ENCODE results near the gene COPS4.
"Not testable (repeated sequence)": the region's sequence is repeated elsewhere in the genome, so short reads cannot be mapped to it uniquely, and the experiment has no call there.

Gene COPS4

DNA sequence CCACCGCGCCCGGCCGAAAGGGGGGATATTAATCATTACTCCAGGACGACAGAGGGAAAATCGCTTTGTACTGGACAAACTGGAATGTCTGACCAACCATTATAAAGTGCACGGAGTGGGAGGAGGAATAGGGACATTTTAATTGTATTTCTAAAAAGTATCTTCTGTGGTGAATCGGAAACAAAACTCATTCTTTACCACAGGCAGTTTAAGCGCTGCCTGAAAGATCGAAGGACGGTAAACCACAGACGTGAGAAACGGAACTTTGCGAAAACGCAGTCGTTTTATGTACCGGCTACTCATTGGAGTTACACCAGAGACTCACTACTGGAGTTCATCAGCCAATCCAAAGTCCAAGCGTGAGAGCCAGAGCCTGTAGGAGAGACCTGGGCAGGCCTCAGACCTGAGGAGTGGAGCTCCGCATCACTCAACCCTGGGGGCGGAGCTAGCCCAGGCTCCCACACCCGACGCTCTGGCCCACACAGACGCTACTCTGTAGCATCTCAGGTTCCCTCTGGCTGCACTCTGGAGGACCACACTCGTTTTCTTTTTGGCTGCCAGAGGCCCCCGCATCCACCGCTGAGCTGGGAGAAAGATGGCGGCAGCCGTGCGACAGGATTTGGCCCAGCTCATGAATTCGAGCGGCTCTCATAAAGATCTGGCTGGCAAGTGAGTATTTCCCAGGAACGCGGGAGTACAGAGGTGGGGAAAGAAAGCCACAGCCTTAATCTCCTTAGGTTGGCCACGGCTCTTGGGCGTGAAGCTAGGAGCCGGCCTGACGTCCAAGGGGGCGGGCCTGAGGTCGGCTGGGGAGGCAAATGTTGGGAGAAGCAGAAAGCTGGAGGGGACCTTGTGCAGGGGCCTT, at the start of gene COPS4:
Gene COPS4, plus strand, starts transcription at position 554 of the 865 bp plus-strand sequence. Its CDS starts 42 bp downstream, at position 596.
- peak; percentile 87 for DNase-seq

DNA sequence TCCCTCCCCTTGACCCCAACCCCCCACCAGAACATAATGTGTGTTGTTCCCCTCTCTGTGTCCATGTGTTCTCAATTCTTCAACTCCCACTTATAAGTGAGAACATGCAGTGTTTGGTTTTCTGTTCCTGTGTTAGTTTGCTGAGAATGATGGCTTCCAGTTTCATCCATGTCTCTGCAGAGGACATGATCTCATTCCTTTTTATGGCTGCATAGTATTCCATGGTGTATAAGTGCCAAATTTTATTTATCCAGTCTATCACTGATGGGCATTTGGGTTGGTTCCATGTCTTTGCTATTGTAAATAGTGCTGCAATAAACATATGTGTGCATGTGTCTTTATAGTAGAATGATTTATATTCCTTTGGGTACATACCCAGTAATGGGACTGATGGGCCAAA, 47.5 kb upstream of the COPS4 start:
- not testable (repeated sequence) for DNase-seq

DNA sequence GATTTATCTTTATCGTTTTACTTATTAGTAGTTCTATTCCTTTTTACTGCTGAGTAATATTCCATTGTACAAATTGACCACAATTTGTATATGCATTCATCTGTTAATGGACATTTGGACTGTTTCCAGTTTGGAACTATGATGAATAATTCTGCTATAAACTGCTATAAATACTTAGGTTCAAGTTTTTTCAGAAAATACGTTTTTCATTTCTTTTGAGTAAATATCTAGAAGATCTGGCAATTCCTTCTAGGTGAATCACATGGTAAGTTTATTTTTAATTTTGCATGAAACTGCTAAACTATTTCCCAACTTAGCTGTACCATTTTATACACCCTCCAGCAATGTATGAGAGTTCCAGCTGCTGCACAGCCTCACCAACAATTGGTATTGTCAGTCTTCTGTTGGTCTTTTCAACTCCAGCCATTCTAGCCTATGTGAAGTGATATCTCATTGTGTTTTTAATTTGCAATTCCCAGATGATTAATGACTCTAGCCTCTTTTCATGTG, 46.6 kb upstream of the COPS4 start:
- DNase-seq = no peak

DNA sequence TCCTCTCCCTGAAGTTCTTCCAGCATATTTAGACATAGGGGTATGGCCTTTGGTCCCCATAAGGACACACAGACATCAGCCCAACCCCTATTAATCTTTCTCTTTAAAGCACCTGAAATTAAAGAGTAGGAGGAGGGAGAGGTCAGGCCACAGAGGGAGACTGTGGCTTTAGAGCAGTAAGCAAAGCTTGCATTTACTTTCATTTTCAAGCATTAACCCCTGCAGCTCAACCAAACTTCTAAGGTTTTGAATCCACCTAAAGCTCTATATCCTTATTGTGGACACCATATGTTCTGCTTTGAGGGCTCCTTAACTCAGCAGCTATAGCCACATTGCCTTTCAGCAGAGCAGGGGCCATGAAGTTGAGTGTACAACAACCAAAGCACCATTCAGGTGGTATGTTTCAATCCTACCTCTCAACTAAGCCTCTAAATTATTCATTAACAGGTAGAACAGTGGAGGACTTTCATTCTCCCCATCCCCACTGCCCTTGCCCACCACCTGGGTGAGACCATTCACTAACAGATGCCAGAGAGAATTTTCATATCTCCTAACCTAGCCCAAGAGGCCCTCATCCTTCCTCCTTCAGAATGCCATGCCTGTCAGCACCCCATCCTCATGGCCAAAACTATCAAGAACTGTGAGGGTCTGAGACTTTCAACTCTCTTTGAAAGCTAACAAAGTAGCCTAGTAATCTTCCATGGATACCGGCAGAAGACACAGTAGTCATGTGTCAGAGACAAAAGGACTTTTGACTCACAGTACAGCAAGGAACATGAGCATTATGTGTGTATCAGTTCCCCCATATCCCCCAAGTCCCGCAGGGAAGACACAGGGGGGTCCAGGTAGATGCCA, 45.2 kb upstream of the COPS4 start:
- DNase-seq = no peak

DNA sequence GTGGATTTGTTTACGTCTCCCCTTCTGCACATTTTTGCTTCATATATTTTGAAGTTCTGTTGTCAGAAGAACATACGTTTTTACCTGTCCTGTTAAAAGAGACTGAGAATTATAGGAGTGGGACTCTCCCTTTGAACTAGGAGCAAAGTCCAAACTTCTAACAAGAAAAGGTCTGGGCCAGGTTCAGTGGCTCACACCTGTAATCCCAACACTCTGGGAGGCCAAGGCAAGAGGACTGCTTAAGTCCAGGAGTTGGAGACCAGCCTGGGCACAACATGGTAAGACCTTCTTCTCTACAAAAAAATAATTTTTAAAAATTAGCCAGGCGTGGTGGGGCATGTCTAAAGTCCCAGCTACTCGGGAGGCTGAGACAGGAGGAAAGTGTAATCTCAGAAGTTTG, 40.1 kb upstream of the COPS4 start:
- no peak for DNase-seq

DNA sequence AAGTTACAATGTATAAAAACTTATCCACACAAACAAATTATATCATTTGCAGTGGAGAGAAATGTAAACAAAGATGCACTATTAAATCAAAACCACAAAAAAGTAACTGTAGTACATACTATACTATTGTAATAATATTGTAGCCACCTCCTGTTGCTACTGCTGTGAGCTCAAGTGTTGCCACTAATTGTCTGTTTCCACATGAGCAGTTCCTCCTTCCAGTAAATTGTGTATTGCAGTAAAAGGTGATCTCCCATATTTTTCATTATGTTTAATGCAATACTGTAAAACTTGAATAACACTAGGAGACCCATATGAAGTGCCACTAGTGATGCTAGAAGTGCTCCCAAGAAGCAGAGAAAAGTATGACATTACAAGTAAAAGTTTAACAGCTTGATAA, 36.1 kb upstream of the COPS4 start:
- no peak for DNase-seq

DNA sequence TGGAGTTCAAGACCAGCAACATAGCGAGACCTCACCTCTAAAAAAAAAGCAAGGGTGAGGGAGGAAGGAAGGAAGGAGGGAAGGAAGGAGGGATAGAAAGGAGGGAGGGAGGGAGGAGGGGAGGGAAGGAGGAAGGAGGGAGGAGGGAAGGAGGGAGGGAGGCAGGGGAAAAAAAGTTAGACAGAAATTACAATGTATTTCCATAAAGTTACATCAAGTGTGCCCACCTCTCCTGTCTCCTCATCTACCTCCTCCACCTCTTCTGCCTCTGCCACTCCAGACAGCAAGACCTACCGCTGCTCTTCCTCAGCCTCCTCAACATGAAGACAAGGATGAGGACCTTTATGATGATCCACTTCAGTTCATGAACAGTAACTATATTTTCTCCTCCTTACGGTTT, 32.7 kb upstream of the COPS4 start:
- DNase-seq = no peak

DNA sequence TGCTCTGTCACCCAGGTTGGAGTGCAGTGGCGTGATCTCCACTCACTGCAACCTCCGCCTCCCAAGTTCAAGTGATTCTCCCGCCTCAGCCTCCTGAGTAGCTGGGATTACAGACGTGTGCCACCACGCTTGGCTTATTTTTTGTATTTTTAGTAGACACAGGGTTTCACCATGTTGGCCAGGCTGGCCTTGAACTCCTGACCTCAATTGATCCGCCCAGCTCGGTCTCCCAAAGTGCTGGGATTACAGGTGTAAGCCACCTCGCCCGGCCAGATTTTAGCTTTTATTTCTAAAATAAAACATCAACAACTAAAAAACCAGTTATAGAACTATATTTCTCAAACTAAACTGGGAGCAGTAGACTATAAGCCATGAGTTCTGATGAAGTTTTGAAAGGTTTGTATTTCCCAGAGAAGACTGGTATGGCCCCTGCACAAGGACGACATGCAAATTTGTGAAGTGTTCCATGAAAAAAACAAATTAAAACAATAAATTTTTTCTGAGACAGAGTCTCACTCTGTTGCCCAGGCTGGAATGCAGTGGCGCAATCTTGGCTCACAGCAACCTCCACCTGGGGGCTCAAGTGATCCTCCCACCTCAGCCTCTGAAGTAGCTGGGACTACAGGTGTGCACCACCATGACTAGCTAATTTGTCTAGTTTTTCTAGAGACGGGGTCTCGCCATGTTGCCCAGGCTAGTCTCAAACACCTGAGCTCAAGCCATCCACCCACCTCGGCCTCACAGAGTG, 31.8 kb upstream of the COPS4 start:
- DNase-seq = not testable (repeated sequence)

DNA sequence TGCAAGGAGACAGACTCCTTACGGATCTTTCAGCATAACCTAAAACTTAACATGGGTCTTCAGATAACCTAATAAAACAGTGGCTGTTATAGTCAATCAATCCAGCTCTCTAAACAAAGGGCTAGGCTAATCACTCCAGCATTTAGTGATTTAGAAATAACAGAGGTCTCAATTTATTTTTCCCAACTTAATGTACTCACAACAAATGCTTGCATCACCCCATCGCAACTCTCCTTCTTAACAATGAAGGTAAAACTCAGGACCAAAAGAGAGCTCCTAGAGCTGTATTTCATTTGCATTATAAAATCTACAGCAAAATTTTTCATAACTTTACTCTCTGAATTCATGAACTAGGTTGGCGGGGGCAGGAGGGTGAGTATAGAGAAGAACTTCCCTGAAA, 25.5 kb upstream of the COPS4 start:
- DNase-seq = no peak

DNA sequence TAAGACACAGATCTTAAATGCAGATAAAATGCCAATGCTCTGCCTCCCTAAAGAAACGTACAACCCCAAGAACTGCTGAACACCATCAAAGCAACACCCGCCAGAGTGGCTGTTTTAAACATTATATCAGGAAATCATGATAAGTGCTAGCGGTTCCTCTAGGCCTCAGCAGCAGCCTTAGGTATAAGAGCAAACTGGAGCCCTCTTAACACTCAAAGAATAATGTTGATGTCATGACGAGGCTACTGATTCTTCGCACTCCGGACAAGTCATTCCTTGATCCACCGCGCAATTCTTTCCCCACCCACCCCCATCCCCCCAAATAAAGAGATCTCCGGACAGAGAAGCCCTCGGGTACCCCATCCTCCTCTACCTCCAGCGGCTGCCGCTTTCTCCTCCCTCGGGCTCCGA, 24.9 kb upstream of the COPS4 start:
- DNase-seq = no peak

DNA sequence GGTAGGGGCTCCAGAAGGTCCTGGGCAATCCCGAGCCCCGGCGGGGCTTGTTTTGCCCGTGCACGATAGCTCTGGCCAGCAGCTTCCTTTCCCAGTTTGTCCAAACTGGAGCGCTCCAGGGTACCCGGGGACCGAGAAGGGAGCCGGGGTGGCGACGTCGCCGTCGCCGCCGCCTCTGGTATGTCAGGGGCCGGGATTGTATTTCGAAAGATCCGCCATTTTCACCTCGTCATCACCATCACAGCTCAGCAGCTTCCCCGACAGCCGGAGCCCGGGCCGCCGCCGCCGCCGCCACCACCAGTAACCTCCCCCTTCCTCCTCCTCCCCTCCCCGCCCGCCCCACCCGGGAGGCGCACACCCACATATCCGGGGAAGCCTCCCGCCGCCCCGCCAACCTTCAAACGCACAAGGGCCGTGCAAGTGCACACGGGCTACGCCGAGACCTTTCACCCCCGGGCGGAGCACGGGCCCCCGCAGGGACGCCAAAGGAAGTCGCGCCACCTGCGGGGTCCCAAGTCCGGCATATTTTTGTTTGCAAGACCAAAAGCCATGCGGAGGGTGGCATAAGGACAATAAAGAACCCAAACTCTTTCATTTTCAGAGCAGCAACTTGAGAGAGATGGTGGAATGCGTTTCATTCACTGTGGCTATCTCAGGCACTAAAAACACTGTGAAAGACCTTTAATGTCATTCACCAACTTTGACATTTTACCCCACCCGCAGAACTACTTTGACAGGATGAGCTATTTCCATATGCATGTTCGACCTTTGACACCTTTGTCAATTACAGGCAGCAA, 24.3 kb upstream of the COPS4 start, which contains the start of gene LIN54:
Gene LIN54, minus strand, starts transcription at position 302 of the 797 bp plus-strand sequence. CDS start 25,979 bp downstream, outside the sequence.
- peak; percentile 32 for DNase-seq

DNA sequence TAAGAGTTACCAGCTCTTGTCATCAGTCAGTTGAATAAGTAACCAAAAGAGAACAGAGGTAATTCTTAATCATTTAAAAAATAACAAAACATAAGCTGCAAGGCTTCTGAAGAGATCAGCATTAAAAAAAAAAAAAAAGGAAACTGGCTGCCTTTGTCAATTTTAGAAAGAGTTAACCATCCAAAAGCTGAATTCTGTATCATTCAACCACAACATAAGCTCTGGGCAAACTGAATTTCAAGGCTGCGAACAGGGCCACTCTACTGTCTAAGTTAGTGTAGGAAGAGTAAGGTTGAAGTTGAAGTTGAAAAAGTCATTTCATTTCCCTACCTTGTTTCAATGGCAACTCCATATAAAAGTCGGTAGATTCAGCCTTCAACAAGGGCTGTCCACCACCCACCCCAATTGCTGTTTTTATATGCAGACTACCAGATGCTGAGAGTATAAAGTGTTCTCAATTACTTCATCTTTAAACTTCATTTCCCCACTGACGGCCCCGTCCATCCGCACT, 23.2 kb upstream of the COPS4 start:
- DNase-seq = no peak

DNA sequence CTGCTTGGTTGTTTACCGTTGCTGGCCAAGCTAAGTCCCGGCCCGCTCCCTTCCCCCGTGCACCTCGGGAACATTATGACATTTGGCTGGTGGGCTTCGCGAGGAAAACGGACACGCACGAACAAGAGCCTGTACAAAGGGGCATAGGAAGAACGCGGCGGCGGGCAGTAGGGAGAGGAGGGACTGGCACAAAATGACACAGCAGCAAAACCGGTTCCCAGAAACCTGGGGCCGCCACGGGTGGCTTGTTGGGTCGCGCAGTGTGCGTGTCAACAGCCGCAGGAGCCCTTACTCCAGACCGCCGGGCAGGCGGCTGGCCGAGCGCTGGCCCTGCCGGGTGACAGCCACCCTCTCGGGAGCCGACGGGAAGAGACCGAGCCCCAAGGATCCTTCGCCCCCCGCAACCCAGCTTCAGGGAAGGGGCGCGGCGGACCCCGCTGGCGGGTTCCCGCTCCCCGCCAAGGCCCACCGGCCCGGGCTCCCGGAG, 22.7 kb upstream of the COPS4 start:
- peak; percentile 3 for DNase-seq

DNA sequence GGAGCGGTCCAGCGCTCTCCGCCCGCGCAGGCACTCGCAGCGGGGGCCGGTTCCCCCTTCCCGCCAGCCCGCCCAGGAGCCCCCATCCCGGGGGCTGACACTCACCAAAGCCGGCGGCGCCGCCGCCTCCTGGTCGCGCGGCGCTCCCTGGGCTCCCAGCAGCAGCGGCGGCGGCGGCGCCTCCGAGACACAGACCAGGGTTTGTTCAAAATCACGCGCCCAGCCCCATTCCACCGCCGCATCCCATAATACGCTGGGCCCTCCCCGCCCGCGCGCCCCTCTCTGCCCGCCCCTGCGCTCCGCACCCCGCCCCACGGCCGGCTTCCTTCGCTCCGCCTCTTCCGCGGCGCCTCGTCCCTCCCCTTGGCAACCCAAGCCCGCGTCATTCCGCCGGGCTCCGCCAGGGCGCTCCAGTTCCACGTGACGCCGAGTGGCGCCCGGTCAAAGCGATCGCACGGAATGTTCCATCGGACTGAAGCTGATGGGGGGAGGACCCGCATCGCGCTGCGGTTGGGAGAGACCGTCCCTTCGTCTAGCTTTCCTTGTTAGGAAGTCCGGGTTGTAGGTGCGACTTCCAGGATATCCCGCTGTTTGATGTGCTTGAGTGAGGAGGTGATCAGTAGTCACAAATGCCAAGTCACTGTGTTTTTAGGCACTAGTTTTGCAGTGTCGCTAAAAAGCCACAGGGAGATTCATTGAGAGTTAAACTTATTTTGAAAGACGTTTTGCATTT, 22.1 kb upstream of the COPS4 start:
- DNase-seq = peak; percentile 94

DNA sequence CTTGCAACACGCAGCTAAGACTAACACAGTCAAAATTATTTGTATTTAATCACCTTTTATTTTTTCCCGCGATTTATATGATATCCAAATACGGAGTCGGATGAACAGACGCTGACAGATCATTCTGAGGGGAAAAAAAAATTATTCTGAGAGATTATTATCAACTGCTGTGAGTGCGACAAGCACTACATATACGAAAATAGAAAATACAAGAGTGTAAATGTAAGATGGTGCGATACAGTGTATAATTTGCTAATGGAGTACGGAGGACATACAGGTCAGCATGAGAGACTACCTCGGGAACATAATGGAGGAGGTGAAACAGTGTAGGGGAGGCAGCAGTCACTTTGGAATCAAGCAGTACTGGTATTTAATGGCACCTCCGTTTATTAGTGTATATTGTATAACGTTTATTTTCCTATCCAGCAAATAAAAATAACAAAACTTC, 21.5 kb upstream of the COPS4 start:
- no peak for DNase-seq

DNA sequence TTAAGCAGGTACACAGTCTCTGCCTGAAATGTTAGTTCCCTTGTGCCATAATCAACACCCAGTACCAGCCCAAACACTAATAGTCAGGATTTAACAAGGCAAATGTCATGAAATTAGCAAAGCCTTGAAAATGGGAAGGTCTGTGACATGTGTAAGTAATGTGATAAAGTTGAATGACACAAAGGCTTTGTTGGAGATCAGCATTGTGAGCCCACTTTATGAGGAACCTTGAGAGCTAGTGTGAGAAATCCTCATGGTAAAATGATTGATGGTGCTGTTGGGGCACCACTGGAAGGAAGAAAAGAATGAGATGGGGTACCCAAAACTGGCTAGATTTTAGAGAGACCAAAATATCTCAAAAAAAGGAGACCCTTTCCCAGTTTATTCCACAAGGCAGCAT, 21.1 kb upstream of the COPS4 start:
- DNase-seq = no peak

DNA sequence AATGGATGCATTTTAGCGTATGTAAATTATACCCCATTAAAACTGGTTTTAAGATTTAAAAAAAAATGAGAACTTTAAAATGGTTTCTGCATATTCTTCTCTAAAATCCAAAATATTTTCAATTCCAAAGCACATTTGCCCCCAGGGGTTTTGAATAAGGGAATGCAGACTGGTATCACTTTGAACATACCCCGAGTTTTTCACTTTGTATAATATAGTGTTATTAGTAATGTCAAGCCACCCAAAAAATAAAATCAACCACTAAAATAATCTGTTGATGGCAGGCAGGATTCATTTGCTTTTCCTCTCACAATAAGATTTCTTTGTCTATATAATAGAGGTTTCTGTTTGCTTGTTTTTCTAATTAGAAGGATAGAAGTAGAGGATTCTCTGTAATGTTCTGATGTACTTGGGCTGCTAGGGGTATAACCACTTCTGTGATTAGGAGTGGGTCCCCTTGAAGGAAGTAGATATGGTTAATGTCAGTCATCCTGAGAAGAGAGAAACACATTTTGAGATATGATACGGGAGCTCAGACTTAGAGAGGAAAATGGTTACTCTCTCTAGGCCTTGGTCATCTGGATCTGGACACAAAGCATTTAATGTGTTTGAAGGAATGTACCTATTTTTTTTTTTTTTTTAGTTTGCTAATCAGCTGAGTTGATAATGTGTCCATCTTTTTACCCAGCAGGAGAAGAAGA, 15.0 kb upstream of the COPS4 start:
- DNase-seq = no peak

DNA sequence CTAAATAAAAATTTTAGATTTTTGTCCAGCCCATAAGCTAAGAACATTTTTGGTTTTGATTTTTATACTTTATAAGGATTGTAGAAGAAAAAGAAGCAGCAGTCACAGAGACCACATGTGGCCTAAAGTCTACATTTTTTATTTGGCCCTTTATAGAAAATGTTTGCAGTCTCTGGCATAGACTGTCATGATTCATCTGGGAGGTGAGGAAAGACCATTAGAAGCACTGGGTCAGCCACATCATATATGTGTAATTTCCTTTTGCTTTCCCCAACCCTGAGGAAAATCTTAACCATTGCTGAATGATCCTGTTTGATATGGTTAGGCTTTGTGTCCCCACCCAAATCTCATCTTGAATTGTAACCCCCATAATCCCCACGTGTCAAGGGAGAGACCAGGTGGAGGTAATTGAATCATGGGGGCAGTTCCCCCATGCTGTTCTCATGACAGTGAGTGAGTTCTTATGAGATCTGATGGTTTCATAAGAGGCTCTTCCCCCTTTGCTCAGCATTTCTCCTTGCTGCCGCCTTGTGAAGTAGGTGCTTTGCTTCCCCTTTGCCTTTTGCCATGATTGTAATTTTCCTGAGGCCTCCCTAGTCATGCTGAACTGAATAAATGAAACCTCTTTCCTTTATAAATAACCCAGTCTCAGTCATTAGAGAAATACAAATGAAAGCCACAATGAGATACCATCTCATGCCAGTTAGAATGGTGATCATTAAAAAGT, 12.1 kb upstream of the COPS4 start:
- DNase-seq = no peak

DNA sequence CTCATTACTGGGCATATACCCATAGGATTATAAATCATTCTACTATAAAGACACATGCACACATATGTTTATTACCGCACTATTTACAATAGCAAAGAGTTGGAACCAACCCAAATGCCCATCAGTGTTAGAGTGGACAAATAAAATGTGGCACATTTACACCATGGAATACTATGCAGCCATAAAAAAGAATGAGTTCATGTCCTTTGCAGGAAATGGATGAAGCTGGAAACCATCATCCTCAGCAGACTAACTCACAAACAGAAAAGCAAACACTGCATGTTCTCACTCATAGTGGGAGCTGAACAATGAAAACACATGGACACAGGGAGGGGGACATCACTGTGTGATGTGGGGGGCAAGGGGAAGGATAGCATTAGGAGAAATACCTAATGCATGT, 11.4 kb upstream of the COPS4 start:
- not testable (repeated sequence) for DNase-seq
